ENCODE measurements around the gene CHMP4A.

DNA sequence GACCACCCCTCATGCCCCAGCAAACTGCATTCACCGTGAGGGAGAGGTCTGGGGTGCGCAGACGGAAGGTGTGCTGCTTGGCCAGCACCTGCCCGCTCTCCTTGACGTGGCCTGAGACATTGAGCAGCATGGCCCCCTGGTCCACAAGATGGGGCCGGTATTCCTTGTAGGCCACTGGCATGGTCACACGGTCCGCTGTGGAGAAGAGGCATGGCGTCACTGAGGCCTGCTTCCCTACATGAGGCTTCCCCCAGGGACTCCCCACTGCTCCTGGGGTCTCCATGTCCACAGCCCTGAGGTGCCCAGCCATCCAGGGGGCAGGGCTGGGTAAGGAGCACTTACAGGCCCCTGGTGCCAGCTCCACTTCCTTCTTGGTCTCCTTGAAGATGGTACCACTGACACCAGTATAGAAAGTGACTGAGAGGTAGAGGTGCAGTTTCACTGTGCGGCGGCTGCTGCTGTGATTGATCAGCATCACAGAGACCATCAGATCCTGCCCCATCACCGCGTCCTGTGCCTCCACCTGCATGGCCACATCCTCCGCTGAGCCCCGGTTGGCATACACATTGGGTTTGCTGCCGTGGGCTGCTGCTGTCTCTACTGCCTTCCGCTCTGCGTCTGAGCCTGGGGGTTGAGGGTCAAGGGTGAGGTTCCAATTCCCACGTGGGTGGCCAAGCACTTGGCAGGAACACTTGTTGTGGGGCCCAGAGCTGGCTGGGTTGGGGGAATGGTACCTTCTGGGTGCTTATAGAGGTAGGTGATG lies 41.5 kb upstream of the CHMP4A start:
- TF ChIP-seq, protein P1, sequence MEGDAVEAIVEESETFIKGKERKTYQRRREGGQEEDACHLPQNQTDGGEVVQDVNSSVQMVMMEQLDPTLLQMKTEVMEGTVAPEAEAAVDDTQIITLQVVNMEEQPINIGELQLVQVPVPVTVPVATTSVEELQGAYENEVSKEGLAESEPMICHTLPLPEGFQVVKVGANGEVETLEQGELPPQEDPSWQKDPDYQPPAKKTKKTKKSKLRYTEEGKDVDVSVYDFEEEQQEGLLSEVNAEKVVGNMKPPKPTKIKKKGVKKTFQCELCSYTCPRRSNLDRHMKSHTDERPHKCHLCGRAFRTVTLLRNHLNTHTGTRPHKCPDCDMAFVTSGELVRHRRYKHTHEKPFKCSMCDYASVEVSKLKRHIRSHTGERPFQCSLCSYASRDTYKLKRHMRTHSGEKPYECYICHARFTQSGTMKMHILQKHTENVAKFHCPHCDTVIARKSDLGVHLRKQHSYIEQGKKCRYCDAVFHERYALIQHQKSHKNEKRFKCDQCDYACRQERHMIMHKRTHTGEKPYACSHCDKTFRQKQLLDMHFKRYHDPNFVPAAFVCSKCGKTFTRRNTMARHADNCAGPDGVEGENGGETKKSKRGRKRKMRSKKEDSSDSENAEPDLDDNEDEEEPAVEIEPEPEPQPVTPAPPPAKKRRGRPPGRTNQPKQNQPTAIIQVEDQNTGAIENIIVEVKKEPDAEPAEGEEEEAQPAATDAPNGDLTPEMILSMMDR (IDR thresholded peaks at IDR 0.05; ENCODE audit: insufficient read depth, low read length, poor library complexity, severe bottlenecking): no peak
- TF ChIP-seq EZH2phosphoT487 (conservative IDR thresholded peaks at IDR 0.05; ENCODE audit: low read length): no peak
